Spinal cord (tissue), 10 donors: ENCODE results near the gene PPP1R3C. TPM values are rescaled to one million over a fixed set of nuclear protein-coding genes. Genes with fewer than 3 reads are reported as not detected.

Source experiments
- DNase-seq, 6 donors: peaks; one replicate each; pipeline versions ENCODE4 v3.0.0 to v3.0.0-alpha.2; 2013 to 2015; ENCODE audit warnings: low spot score in 6 of 6, low read depth in 4 of 6
- H3K27ac ChIP-seq: one replicate; pipeline ENCODE4 v1.5.1; 2013; ENCODE audit warnings: low read depth, low read length, control low read depth
- H3K27me3 ChIP-seq: one replicate; pipeline ENCODE4 v1.6.1; 2013; ENCODE audit warnings: low read length; ENCODE audit not compliant: control insufficient read depth, insufficient read depth
- H3K36me3 ChIP-seq: one replicate; pipeline ENCODE4 v1.6.1; 2013; ENCODE audit warnings: low read length; ENCODE audit not compliant: control insufficient read depth, insufficient read depth
- H3K4me1 ChIP-seq: one replicate; pipeline ENCODE4 v1.6.1; 2013; ENCODE audit warnings: low read length; ENCODE audit not compliant: control insufficient read depth, insufficient read depth
- H3K4me3 ChIP-seq: one replicate; pipeline ENCODE4 v1.5.1; 2013; ENCODE audit warnings: low read depth, low read length, control low read depth
- H3K9me3 ChIP-seq: one replicate; pipeline ENCODE4 v1.6.1; 2013; ENCODE audit warnings: low read length; ENCODE audit not compliant: control insufficient read depth, insufficient read depth
- WGBS: methylation state at CpG from one replicate; pipeline ENCODE4 v1.1.5; 2013; ENCODE audit warnings: missing lambda C conversion rate; ENCODE audit not compliant: insufficient coverage; 5-methylcytosine and 5-hydroxymethylcytosine counted together
- polyA plus RNA-seq, 2 donors: library from polyadenylated mRNA; unstranded; fragments of 120-200 nt; gene quantifications; one replicate each; pipeline ENCODE4 v1.2.1, GENCODE V29; 2013; ENCODE audit not compliant: insufficient read length in 2 of 2
- total RNA-seq, 2 donors: library from RNA; depleted of rRNA in 1 of 2; stranded (reverse); fragments of 120-200 nt in 1 of 2; fragments of >200 nt in 1 of 2; gene quantifications; one replicate each; pipeline versions ENCODE4 v1.2.3 to v1.2.4, GENCODE V29; 2013 to 2014
- donor health status: healthy.

Gene PPP1R3C
- total and polyA plus RNA-seq, 4 donors = 16.8 to 48.2 (median 35.2) TPM

- whole genome bisulfite sequencing = 98% methylated on average over 7 of the region's 10 CpGs
- H3K27ac ChIP-seq = no peak overlapping the region
Measured at GRCh38 chr10:91630625-91631024, 2.2 kb downstream of the PPP1R3C start.

GRCh38 chr10:91629715-91630549 is 2.9 kb downstream of the PPP1R3C start:
- H3K4me3 ChIP-seq = peak overlapping the region; percentile 7
- no peak for DNase-seq
- H3K4me1 ChIP-seq = peaks cover 7% of the 10 kb centered on the region
- WGBS = 96% methylated on average over 9 of the region's 11 CpGs
- no peaks in the 10 kb centered on the region for H3K9me3 ChIP-seq
- H3K27ac ChIP-seq = no peak overlapping the region
- H3K27me3 ChIP-seq = no peaks in the 10 kb centered on the region
- peaks cover 2% of the 10 kb centered on the region for H3K36me3 ChIP-seq

More at GRCh38 chr10:91630625-91631024, 2.2 kb downstream of the PPP1R3C start:
- H3K27me3 ChIP-seq = no peaks in the 10 kb centered on the region
- no peak overlapping the region for H3K4me3 ChIP-seq
- H3K9me3 ChIP-seq = no peaks in the 10 kb centered on the region
- peaks cover 7% of the 10 kb centered on the region for H3K4me1 ChIP-seq
- H3K36me3 ChIP-seq = peaks cover under 1% of the 10 kb centered on the region
- no peak for DNase-seq

GRCh38 chr10:91628383-91628782 is 4.5 kb downstream of the PPP1R3C start:
- DNase-seq = peak in 1 of 6 donors; percentile 20
- Histone ChIP-seq H3K36me3 (peaks cover 5% of the 10 kb centered on the region), H3K27me3 (no peaks in the 10 kb centered on the region), H3K4me1 (peaks cover 5% of the 10 kb centered on the region), H3K4me3 (no peak overlapping the region), H3K9me3 (peaks cover 3% of the 10 kb centered on the region), H3K27ac (no peak overlapping the region)
- no CpG with 5 or more reads among the region's 1 CpG for WGBS

- Histone ChIP-seq H3K27me3 (no peaks in the 10 kb centered on the region), H3K4me3 (no peak overlapping the region), H3K36me3 (peaks cover 5% of the 10 kb centered on the region), H3K27ac (no peak overlapping the region), H3K4me1 (no peaks in the 10 kb centered on the region), H3K9me3 (peaks cover 4% of the 10 kb centered on the region)
- WGBS = 80% methylated on average over 2 of the region's 7 CpGs
- no peak for DNase-seq
Measured at GRCh38 chr10:91627344-91628102, 5.3 kb downstream of the PPP1R3C start.

GRCh38 chr10:91626936-91627335 is 5.9 kb downstream of the PPP1R3C start:
- H3K27ac ChIP-seq = no peak overlapping the region
- peaks cover 5% of the 10 kb centered on the region for H3K9me3 ChIP-seq
- H3K4me3 ChIP-seq = no peak overlapping the region
- H3K36me3 ChIP-seq = peaks cover 5% of the 10 kb centered on the region
- WGBS = 100% methylated on average over 1 of the region's 2 CpGs
- DNase-seq = no peak
- H3K4me1 ChIP-seq = no peaks in the 10 kb centered on the region
- no peaks in the 10 kb centered on the region for H3K27me3 ChIP-seq

- H3K36me3 ChIP-seq = peaks cover 5% of the 10 kb centered on the region
Measured at GRCh38 chr10:91624633-91625032, 8.2 kb downstream of the PPP1R3C start.

GRCh38 chr10:91622601-91623000 is 10.3 kb downstream of the PPP1R3C start:
- Histone ChIP-seq H3K4me1 (no peaks in the 10 kb centered on the region), H3K4me3 (no peak overlapping the region), H3K36me3 (peaks cover 5% of the 10 kb centered on the region), H3K9me3 (peaks cover 5% of the 10 kb centered on the region), H3K27ac (no peak overlapping the region), H3K27me3 (no peaks in the 10 kb centered on the region)
- no CpG with 5 or more reads among the region's 1 CpG for WGBS
- DNase-seq = no peak

More at GRCh38 chr10:91624633-91625032, 8.2 kb downstream of the PPP1R3C start:
- no peak for DNase-seq
- H3K27ac ChIP-seq = no peak overlapping the region
- no peaks in the 10 kb centered on the region for H3K27me3 ChIP-seq
- no peak overlapping the region for H3K4me3 ChIP-seq
- no peaks in the 10 kb centered on the region for H3K4me1 ChIP-seq
- peaks cover 5% of the 10 kb centered on the region for H3K9me3 ChIP-seq

GRCh38 chr10:91621483-91622113 is 11.3 kb downstream of the PPP1R3C start:
- peaks cover 5% of the 10 kb centered on the region for H3K36me3 ChIP-seq
- no peak overlapping the region for H3K27ac ChIP-seq
- no peaks in the 10 kb centered on the region for H3K27me3 ChIP-seq
- WGBS = 80% methylated on average over 1 of the region's 1 CpG
- peaks cover 5% of the 10 kb centered on the region for H3K9me3 ChIP-seq
- no peaks in the 10 kb centered on the region for H3K4me1 ChIP-seq
- no peak for DNase-seq
- no peak overlapping the region for H3K4me3 ChIP-seq

GRCh38 chr10:91617072-91617609 is 15.7 kb downstream of the PPP1R3C start:
- Histone ChIP-seq H3K9me3 (no peaks in the 10 kb centered on the region), H3K4me1 (no peaks in the 10 kb centered on the region), H3K27me3 (no peaks in the 10 kb centered on the region), H3K27ac (no peak overlapping the region), H3K4me3 (no peak overlapping the region), H3K36me3 (no peaks in the 10 kb centered on the region)
- no peak for DNase-seq
- 60% methylated on average over 1 of the region's 7 CpGs for WGBS
